HepG2 (cell line): Measurements from ENCODE around the gene KAZALD1. TPM values are rescaled to one million over a fixed set of nuclear protein-coding genes. Genes with fewer than 3 reads are reported as not detected.

Experiments
- AGO1 ChIP-seq: fragments of 200-400 bp; formaldehyde crosslinking; IDR thresholded peaks from 2 replicates; pipeline ENCODE4 v1.6.1; 2017; ENCODE audit warnings: mild to moderate bottlenecking, low read depth, low read length, moderate library complexity; ENCODE audit not compliant: poor library complexity, severe bottlenecking
- ARID5B ChIP-seq: IDR thresholded peaks from 2 replicates; pipeline ENCODE4 v1.4.0; 2020; ENCODE audit warnings: mild to moderate bottlenecking, missing genetic modification reagents
- CBX2 ChIP-seq, 2 experiments: fragments of 200-600 bp in 1 of 2; sonication (generic); formaldehyde crosslinking in 1 of 2; IDR thresholded peaks; 2 replicates each; pipeline versions ENCODE4 v1.7.0 to v1.8.1; 2018 to 2022; ENCODE audit warnings: low read depth in 2 of 2, low read length in 1 of 2, mild to moderate bottlenecking in 1 of 2, missing genetic modification reagents in 1 of 2
- E2F5 ChIP-seq: sonication (generic); formaldehyde crosslinking; conservative IDR thresholded peaks from 2 replicates; pipeline ENCODE4 v1.4.0; 2020; ENCODE audit warnings: missing genetic modification reagents
- FOXO1 ChIP-seq: sonication (generic); formaldehyde crosslinking; IDR thresholded peaks from 2 replicates; pipeline ENCODE4 v1.4.0; 2020; ENCODE audit warnings: missing genetic modification reagents
- GATAD2A ChIP-seq: IDR thresholded peaks from 2 replicates; pipeline ENCODE4 v1.6.1; 2016
- NFKB2 ChIP-seq: sonication (generic); formaldehyde crosslinking; IDR thresholded peaks from 2 replicates; pipeline ENCODE4 v1.4.0; 2020; ENCODE audit warnings: missing genetic modification reagents, borderline replicate concordance
- PAXIP1 ChIP-seq: sonication (generic); formaldehyde crosslinking; conservative IDR thresholded peaks from 2 replicates; pipeline ENCODE4 v1.4.0; 2020; ENCODE audit warnings: mild to moderate bottlenecking, missing genetic modification reagents, moderate library complexity
- TBX3 ChIP-seq: fragments of 450-650 bp; IDR thresholded peaks from 2 replicates; pipeline ENCODE4 v1.6.1; 2017; ENCODE audit warnings: antibody characterized with exemption, mild to moderate bottlenecking, inconsistent platforms, borderline replicate concordance
- TOPORS ChIP-seq: sonication (generic); formaldehyde crosslinking; IDR thresholded peaks from 2 replicates; pipeline ENCODE4 v1.8.0; 2023; ENCODE audit warnings: mild to moderate bottlenecking, missing genetic modification reagents
- ZBTB37 ChIP-seq: sonication (generic); formaldehyde crosslinking; IDR thresholded peaks from 2 replicates; pipeline ENCODE4 v1.4.0; 2020; ENCODE audit warnings: mild to moderate bottlenecking, missing genetic modification reagents
- ZNF687 ChIP-seq: sonication (generic); formaldehyde crosslinking; IDR thresholded peaks from 2 replicates; pipeline ENCODE4 v1.5.1; 2020; ENCODE audit warnings: mild to moderate bottlenecking, missing genetic modification reagents, moderate library complexity
- ZNF747 ChIP-seq: sonication (generic); formaldehyde crosslinking; IDR thresholded peaks from 2 replicates; pipeline ENCODE4 v1.8.1; 2023; ENCODE audit warnings: missing genetic modification reagents, mild to moderate bottlenecking, borderline replicate concordance
- polyA plus RNA-seq, 8 experiments: library from polyadenylated mRNA; depleted of rRNA in 3 of 8; stranded (reverse) in 7 of 8; unstranded in 1 of 8; fragments of >200 nt; fragmentation: Illumina TruSeq in 4 of 8; extraction: Trizol in 4 of 8; gene quantifications; 2 replicates each; pipeline versions ENCODE4 v1.2.1 to v1.2.3, GENCODE V29; 2011 to 2016; ENCODE audit warnings: low read depth in 4 of 8, missing spikeins in 1 of 8, mixed read lengths in 1 of 8; ENCODE audit not compliant: insufficient read depth in 1 of 8
- total RNA-seq, 5 experiments: library from RNA; depleted of rRNA; stranded (reverse); fragments of >200 nt; fragmentation: Illumina TruSeq; extraction: Trizol; gene quantifications; 2 replicates each; pipeline ENCODE4 v1.2.3, GENCODE V29; 2016; ENCODE audit warnings: low read depth in 1 of 5

KAZALD1 gene
- total and polyA plus RNA-seq, 2 of the 13 experiments (the other 11 are each of a cell fraction or from before 2014, with no cell fraction given) = 16.7 to 27.7 TPM

- TF ChIP-seq ZNF687 (CRISPR knock-in tag) (peak; percentile 88), ARID5B (peak; percentile 45; the same call in 1 of the 2 replicates), NFKB2 (CRISPR knock-in tag) (peak; percentile 71; the same call in 1 of the 2 replicates), FOXO1 (CRISPR knock-in tag) (peak; percentile 15; the same call in 1 of the 2 replicates), AGO1 (peak; percentile 52), ZNF747 (CRISPR knock-in tag) (peak; percentile 69; the same call in 1 of the 2 replicates), PAXIP1 (peak; percentile 91), CBX2 (IDR thresholded peaks at IDR 0.05; ENCODE audit: low read depth, low read length) (no peak), CBX2 (CRISPR knock-in tag; IDR thresholded peaks at IDR 0.05; ENCODE audit: low read depth) (no peak), TBX3 (no peak), E2F5 (CRISPR knock-in tag) (0 out of 2 replicates have a peak, but pooled peaks have one; percentile 4), ZBTB37 (CRISPR knock-in tag) (no peak), TOPORS (CRISPR knock-in tag) (no peak), GATAD2A (CRISPR knock-in tag) (peak; percentile 41; the same call in 1 of the 2 replicates)
These were observed 702 bp upstream of the KAZALD1 start (continued) for GRCh38 chr10:101060951-101061623.
